Motor neuron (in vitro differentiated cells): Measurements from ENCODE around the gene RPAP3. TPM values are rescaled to one million over a fixed set of nuclear protein-coding genes. Genes with fewer than 3 reads are reported as not detected.
A peak's percentile ranks its signal among the peaks of the same experiment; 100 is the strongest.

ENCODE experiments used
- ATAC-seq, 8 experiments: fragments of 200-7000 bp; cut with Tn5 transposase; replicated peaks in 6 of 8; 2 replicates each; pipeline ENCODE4 v1.8.0; 2021; ENCODE audit warnings: mild to moderate bottlenecking in 8 of 8, moderate library complexity in 8 of 8
- H3K27ac ChIP-seq, 2 donors: fragments of 250-450 bp; sonication (Bioruptor Pico); 2 replicates each; pipeline ENCODE4 v1.9.0; 2021; ENCODE audit warnings: antibody characterized with exemption in 2 of 2, mild to moderate bottlenecking in 2 of 2, moderate library complexity in 1 of 2
- H3K4me1 ChIP-seq, 2 donors: fragments of 250-450 bp; sonication (Bioruptor Pico); replicated peaks in 1 of 2; 2 replicates each; pipeline ENCODE4 v1.6.1; 2021; ENCODE audit warnings: antibody characterized with exemption in 2 of 2, mild to moderate bottlenecking in 2 of 2, moderate library complexity in 1 of 2
- H3K4me3 ChIP-seq, 5 donors: fragments of 250-450 bp; sonication (Bioruptor Pico); 2 replicates each; pipeline ENCODE4 v1.9.0; 2021; ENCODE audit warnings: antibody characterized with exemption in 5 of 5, mild to moderate bottlenecking in 5 of 5, moderate library complexity in 4 of 5
- WGBS, 10 experiments: fragments of 450-650 bp; shearing (Covaris generic); methylation state at CpG; one replicate each; pipeline ENCODE4 v1.0.0; 2022; 5-methylcytosine and 5-hydroxymethylcytosine counted together
- in situ Hi-C, 9 experiments: fragments of 400-800 bp; cut with MboI; loops; one replicate each; pipeline ENCODE4 v1.15.0; 2021; ENCODE audit warnings: low sequenced_read_pairs in 9 of 9, low pct_unique_long_range_greater_than_20kb in 2 of 9; ENCODE audit not compliant: unreplicated experiment in 9 of 9
- total RNA-seq, 8 experiments: library from RNA; unstranded; fragments of 300-600 nt; gene quantifications; 2 replicates each; pipeline versions ENCODE4 v1.2.3 to v1.2.4, GENCODE V29; 2022

The RPAP3 gene
- total RNA-seq, 8 experiments from 2014 or later = 17.1 to 45.6 (median 29.5) TPM

DNA sequence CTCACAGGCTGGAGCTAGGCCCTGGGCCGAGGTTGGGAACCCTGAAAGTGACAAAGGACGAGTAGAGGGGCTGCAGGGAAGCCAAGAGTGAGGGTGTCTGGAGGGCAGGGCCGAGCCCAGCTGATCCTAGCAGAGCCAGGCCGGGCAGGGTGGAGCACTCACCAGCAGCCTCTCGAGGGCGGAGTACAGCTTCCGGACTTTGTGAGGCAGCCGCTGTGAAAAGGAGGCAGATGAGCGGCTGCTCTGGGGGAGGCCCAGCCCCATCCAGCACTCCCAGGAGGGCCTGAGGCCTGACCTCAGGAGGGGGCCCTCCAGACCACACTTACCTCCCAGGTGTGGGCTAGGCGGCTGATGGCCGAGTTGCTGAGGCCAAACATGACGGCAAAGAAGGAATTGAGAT lies 34.1 kb upstream of the RPAP3 start:
- no peak overlapping the region for H3K4me3 ChIP-seq
- ATAC-seq = peak in 3 of 8 experiments; percentile 10 to 25 (median 14)
- WGBS, 10 experiments = 10 to 90% (median 52%) methylated on average over 1 to 7 of the region's 12 CpGs; no CpG with 5 or more reads in 5 of the 10 experiments
- H3K4me1 ChIP-seq = peaks cover 23 to 39% of the 10 kb centered on the region in 2 donors
- no peak overlapping the region for H3K27ac ChIP-seq
- in situ Hi-C loops = loop anchor here in 1 of 9 experiments (25.0 kb wide), 1 partner anchor 247 kb away; no protein-coding TSS in a partner anchor

DNA sequence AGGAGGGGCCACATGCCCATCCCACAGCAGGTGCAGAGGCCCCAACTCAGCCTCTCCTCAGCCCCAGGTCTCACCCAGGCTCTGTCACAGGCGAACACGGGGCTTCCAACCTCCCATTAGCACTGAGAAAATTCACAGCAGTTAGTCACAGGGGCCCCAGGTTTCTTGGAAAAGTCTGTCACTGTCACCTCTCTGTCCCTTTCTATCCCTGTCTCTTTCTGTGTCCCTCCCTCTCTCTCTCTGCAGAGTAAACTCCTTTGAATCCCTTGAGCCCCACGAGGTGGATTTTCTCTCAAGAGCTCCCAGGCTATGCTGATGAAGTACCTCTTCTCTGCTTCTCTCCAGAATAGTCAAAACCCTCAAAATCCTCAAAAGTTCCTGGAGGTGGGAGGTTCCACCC lies 33.5 kb upstream of the RPAP3 start:
- in situ Hi-C loops = loop anchor here in 1 of 9 experiments (25.0 kb wide), 1 partner anchor 248 kb away; no protein-coding TSS in a partner anchor
- WGBS, 10 experiments = 20 to 83% (median 63%) methylated on average over 1 to 3 of the region's 3 CpGs; no CpG with 5 or more reads in 4 of the 10 experiments
- Histone ChIP-seq H3K4me1 (peaks cover 30 to 46% of the 10 kb centered on the region in 2 donors), H3K4me3 (no peak overlapping the region), H3K27ac (no peak overlapping the region)
- no peak for ATAC-seq

DNA sequence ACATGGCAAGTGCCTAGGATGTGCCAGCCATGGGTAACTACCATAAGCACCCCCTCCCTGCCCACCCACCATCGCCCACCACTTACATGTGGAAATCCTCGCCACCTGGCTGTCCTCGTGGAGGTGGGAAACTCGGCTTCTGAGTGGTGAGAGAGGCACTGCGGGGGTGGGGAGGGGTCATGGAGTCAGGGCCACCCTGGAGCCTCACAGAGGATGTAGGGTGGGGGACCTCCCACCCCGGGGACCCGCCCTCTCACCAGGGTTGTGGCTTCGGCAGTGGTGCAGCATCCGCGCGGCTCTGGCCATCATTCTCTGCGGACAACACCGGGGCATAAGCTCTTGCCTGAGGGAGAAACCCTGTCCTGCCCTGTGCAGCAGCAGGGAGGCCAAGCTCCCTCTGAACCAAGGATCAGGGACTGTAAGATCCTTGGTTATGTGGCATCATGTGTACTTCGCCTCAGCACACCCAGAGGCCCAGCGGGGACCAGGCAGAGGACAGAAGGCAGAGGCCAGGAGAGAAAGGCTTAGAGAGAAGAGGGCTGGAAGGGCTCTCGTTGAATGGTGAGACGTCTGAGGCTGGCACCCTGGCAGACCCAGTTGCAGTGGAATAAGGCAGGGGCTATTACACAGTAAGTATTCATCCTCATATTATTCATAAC lies 32.2 kb upstream of the RPAP3 start:
- ATAC-seq = no peak
- in situ Hi-C loops = loop anchor here in 1 of 9 experiments (25.0 kb wide), 1 partner anchor 249 kb away; no protein-coding TSS in a partner anchor

DNA sequence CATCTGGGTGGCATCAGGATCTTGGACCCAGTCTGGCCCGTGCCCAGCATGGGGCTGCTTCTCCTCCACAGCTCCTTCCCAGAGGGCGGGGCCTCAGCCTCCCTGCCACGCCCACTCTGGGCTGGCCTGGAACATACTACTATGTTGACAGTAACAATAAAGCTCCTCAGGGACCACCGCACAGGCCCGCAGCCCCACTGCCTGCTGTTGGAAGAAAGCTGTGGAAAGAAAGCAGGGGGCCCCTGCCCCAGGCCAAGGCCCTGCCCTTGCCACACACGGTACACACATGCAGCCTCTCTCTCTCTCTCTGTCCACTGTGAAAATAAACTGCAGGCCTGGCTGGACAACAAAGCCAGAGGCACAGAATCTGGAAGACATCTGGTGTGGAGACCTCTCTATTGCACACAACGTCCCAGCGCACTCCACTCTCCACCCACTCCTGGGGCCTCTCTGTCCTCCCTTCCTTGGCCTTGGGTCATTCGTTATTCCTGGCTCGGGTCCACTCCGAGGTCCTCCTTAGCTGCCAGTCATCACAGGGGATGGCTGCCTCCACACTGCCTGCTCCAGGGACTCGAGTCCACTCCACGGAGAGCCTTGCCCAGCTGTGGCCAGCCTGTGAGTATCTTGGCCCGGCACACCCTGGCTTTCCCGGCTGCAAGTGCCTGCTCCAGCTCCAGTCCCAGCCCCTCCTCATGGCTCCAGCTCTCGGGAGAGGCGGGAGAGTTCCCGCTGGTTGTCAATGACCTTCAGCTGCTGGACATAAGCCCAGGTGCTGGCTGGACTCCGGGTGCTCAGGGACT lies 31.2 kb upstream of the RPAP3 start:
- no peak overlapping the region for H3K4me3 ChIP-seq
- ATAC-seq = peak; percentile 39 to 84 (median 63)
- H3K4me1 ChIP-seq = peaks cover 30 to 46% of the 10 kb centered on the region in 2 donors
- 0 to 82% (median 55%) methylated on average over 1 to 8 of the region's 19 CpGs; no CpG with 5 or more reads in 2 of the 10 experiments for WGBS, 10 experiments
- in situ Hi-C loops = loop anchor here in 1 of 9 experiments (25.0 kb wide), 1 partner anchor 250 kb away; no protein-coding TSS in a partner anchor
- H3K27ac ChIP-seq = peak overlapping the region; percentile 11 to 13

More for the DNA sequence above, 32.2 kb upstream of the RPAP3 start:
- H3K27ac ChIP-seq = peak overlapping the region in 1 of 2 donors; percentile 13
- WGBS, 10 experiments = no CpG with 5 or more reads among the region's 17 CpGs
- H3K4me3 ChIP-seq = no peak overlapping the region
- peaks cover 30 to 46% of the 10 kb centered on the region in 2 donors for H3K4me1 ChIP-seq

DNA sequence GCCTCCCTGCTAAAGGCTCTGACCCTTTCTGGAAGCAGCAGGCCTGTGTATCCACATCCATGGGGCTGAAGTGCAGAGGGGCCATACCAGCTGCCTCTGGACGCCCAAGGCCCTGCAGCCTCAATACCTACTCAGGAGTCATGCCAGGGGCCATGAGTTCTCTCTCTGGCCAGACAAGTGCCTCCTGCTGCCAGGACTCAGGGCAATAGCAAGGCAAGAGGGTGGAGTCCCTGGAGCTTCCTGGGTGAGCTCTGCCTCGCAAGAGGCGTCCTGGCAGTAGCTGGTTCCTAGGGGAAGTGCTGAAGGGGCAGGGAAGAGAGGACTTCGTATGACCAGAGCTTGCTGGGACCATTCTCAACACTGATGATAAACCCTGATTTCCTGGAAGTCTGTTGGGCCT lies 30.4 kb upstream of the RPAP3 start:
- Histone ChIP-seq H3K4me1 (peaks cover 29 to 42% of the 10 kb centered on the region in 2 donors), H3K27ac (peak overlapping the region in 1 of 2 donors; percentile 13), H3K4me3 (no peak overlapping the region)
- in situ Hi-C loops = loop anchor here in 1 of 9 experiments (25.0 kb wide), 1 partner anchor 251 kb away; no protein-coding TSS in a partner anchor
- whole genome bisulfite sequencing, 10 experiments = 40 to 100% (median 76%) methylated on average over 1 to 3 of the region's 4 CpGs; no CpG with 5 or more reads in 5 of the 10 experiments
- ATAC-seq = no peak

DNA sequence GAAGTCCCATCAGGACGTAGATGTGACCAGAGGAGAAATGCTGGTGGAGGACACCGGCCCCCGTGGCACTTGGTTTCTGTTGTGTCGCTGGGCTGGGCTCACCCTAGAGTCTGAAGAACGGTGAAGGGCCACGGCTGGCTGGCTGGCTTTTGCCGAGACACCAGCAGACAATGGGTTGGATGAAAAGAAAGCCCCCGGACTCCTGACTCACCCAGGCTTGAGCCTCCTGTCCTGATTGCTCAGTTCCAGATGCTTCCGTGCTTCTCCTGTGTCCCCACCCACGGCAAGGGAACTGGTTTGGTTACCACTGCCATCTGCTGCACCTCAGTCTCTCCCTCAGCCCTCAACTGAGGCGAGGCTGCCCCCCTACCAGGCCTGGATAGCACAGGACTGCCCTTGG lies 29.8 kb upstream of the RPAP3 start:
- H3K27ac ChIP-seq = peak overlapping the region in 1 of 2 donors; percentile 20
- in situ Hi-C loops = loop anchor here in 1 of 9 experiments (25.0 kb wide), 1 partner anchor 252 kb away; no protein-coding TSS in a partner anchor
- ATAC-seq = no peak
- no peak overlapping the region for H3K4me3 ChIP-seq
- WGBS, 10 experiments = 73 to 100% (median 93%) methylated on average over 1 to 4 of the region's 11 CpGs; no CpG with 5 or more reads in 3 of the 10 experiments
- H3K4me1 ChIP-seq = peaks cover 26 to 36% of the 10 kb centered on the region in 2 donors

DNA sequence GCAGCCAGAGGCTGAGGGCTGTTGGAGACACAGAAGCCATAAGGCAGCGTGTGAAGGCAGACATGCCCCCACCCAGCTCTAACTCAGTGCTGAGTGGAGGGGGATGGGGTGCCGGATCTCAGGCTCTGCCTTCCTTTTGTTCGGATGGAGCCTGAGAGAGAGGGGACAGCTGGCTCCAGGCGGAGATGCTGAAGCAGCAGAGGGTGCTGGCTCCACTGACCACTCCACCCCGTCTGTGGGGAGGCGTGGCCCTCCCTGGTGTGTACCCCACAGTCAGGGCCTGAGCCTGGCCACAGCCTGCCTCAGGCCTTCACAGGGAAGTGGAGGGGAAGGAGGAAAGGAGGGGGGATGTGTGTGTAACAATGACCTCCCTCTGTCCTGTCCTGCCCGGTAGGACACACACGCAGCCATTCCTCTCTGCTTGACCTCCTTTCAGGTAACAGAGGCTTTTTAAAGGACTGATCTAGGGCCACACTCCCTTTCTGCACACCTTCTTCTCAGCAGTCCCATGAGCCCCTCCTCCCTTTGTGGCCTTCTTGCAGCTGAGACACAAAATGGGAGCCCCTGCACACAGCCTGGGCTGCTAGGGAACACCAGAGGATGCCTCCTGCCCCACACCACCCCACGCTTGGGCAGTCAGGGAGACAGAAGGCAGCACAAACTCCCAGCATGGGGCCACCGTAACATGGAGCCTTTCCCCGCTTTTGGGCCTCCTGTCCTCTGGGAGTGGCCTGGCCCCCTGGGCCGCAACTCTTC lies 29.1 kb upstream of the RPAP3 start:
- Histone ChIP-seq H3K4me3 (no peak overlapping the region), H3K4me1 (peaks cover 26 to 33% of the 10 kb centered on the region in 2 donors), H3K27ac (peak overlapping the region; percentile 20 to 46)
- in situ Hi-C loops = loop anchor here in 1 of 9 experiments (25.0 kb wide), 1 partner anchor 252 kb away; no protein-coding TSS in a partner anchor
- WGBS, 10 experiments = 7 to 83% (median 48%) methylated on average over 1 to 7 of the region's 12 CpGs; no CpG with 5 or more reads in 2 of the 10 experiments
- ATAC-seq = peak in 5 of 8 experiments; percentile 73 to 83 (median 80)

DNA sequence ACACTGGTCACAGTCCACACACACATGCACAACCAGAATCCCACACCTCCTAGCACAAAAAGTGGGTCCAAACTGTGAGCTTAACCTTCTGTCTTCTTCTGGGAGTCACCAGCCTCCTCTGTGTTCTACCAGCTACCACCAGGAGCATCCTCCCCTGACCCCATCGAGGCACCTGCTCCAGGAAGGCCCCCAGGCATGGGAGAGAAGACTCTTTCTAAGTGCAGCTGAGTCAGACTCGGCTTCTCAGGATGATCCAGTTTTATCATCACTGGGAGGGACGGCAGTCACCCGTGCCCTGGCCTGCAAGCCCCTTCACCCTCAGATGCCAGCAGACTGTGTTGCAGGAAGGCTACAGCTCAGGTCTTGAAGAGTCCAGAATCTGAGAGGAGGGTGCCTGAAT lies 27.3 kb upstream of the RPAP3 start:
- in situ Hi-C loops = loop anchor here in 1 of 9 experiments (25.0 kb wide), 1 partner anchor 254 kb away; no protein-coding TSS in a partner anchor
- H3K4me1 ChIP-seq = peaks cover 26 to 33% of the 10 kb centered on the region in 2 donors
- WGBS, 10 experiments = 100% methylated on average over 1 of the region's 4 CpGs; no CpG with 5 or more reads in 7 of the 10 experiments
- H3K4me3 ChIP-seq = no peak overlapping the region
- ATAC-seq = no peak
- no peak overlapping the region for H3K27ac ChIP-seq

DNA sequence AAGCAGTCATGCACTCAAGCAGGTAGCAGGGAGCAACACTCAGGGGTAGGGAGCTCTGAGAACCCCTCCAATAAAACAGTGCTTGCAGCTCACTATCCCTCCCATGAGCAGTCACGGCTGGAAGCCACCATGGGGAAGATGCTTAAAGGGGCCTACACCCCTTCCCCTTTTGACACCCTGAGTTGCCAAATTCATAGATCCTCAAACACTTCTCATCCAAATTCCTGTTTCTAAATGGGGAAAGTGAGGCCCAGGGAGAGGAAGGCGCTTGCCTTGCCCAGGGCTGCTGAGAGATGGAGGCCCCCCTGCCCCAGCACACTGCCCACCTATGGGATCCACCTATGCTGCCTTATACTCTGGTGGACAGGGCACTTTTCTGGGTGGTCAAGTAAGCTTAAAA lies 26.7 kb upstream of the RPAP3 start:
- Histone ChIP-seq H3K4me1 (peaks cover 25 to 30% of the 10 kb centered on the region in 2 donors), H3K27ac (no peak overlapping the region), H3K4me3 (no peak overlapping the region)
- no peak for ATAC-seq
- 53 to 100% (median 75%) methylated on average over 1 to 2 of the region's 2 CpGs; no CpG with 5 or more reads in 6 of the 10 experiments for WGBS, 10 experiments
- in situ Hi-C loops = loop anchor here in 1 of 9 experiments (25.0 kb wide), 1 partner anchor 255 kb away; no protein-coding TSS in a partner anchor

DNA sequence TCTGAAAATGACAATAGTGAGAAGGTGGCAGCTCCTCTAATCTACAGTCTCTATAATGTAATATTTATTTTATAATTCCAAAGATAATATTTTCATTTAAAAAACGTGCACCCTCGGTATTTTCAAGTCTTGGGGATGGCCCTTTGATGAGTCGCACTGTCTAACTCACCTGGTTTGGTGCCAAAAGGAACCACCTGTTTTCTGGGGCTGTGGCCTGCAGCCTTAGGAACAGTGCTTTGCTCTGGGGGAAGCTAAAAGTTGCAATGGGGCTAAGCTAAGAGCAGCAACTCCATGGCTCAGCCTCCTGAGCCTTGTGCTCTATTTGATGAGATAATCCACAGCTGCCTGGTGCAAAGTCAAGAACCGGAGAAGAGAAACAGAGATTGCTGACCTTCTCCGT lies 25.9 kb upstream of the RPAP3 start:
- H3K27ac ChIP-seq = no peak overlapping the region
- no peak overlapping the region for H3K4me3 ChIP-seq
- in situ Hi-C loops = loop anchor here in 1 of 9 experiments (25.0 kb wide), 1 partner anchor 256 kb away; no protein-coding TSS in a partner anchor
- H3K4me1 ChIP-seq = peaks cover 17 to 23% of the 10 kb centered on the region in 2 donors
- WGBS, 10 experiments = 0 to 83% (median 49%) methylated on average over 1 to 4 of the region's 5 CpGs; no CpG with 5 or more reads in 3 of the 10 experiments
- ATAC-seq = no peak

DNA sequence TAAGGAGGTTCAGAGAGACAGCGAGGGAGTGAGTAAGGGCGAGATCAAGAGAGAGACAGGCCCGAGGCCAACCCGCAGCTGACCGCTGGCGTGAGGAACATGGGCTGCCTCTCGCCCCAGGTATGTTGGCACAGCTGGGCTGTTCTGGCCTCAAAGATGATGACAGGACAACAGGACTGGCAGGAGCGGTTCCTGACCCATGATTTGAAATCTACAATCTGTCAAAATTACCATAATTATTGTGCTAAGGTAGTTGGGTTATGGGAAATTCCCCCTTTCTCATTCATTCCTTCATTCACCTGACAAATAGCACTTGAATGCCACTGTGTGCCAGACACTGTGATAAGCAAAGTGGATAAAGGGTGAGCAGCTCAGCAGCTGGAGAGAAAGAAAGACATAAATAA lies 24.5 kb upstream of the RPAP3 start:
- H3K27ac ChIP-seq = no peak overlapping the region
- no peak for ATAC-seq

DNA sequence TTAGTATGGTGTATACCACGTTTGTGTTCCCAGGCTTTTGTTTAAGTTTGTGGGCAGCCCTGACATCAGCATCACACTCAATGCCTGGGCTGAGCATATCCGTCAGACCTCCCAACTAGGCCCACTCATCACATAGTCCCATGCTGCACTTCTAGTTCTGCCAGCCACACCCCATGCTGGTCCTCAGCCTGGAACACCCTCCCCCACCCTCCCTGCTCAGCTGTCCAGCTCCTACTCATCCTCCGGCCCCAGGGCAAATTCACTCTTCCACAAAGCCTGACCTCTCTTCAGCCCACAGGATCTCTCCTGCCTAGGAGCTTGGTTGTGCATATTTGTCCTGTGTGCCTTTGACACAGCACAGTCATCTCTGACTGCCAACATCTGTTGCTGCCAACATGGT lies 23.4 kb upstream of the RPAP3 start:
- Histone ChIP-seq H3K4me1 (no peaks in the 10 kb centered on the region), H3K27ac (no peak overlapping the region), H3K4me3 (no peak overlapping the region)
- in situ Hi-C loops = loop anchor here in 1 of 9 experiments (25.0 kb wide), 1 partner anchor 258 kb away; no protein-coding TSS in a partner anchor
- peak in 2 of 8 experiments; percentile 30 to 33 for ATAC-seq
- WGBS, 10 experiments = 8 to 50% (median 20%) methylated on average over 1 to 2 of the region's 3 CpGs; no CpG with 5 or more reads in 7 of the 10 experiments

More for the DNA sequence above, 24.5 kb upstream of the RPAP3 start:
- in situ Hi-C loops = loop anchor here in 1 of 9 experiments (25.0 kb wide), 1 partner anchor 257 kb away; no protein-coding TSS in a partner anchor
- 4 to 88% (median 55%) methylated on average over 1 to 8 of the region's 8 CpGs; no CpG with 5 or more reads in 4 of the 10 experiments for WGBS, 10 experiments
- Histone ChIP-seq H3K4me1 (peaks cover 11% of the 10 kb centered on the region in 2 donors), H3K4me3 (no peak overlapping the region)
